H1 (cell line): ENCODE results near the gene THAP9. TPM values are rescaled to one million over a fixed set of nuclear protein-coding genes. Genes with fewer than 3 reads are reported as not detected.
A peak's percentile ranks its signal among the peaks of the same experiment; 100 is the strongest.

Experiments used
- CTCF ChIA-PET: fragments of 300-600 bp; sonication (Branson Sonifier 250); formaldehyde crosslinking; loops from one replicate; lab custom pipeline; 2021; ENCODE audit not compliant: partially characterized antibody; lab: Charles Lee
- POLR2A ChIA-PET: fragments of 300-600 bp; sonication (Branson Sonifier 250); formaldehyde crosslinking; loops from one replicate; lab custom pipeline; 2021; ENCODE audit warnings: inconsistent platforms; ENCODE audit not compliant: partially characterized antibody; lab: Charles Lee
- DNase-seq, 2 experiments: peaks; one replicate each; pipeline versions ENCODE4 v3.0.0 to v3.0.0-alpha.2; 2010 to 2022; ENCODE audit warnings: low spot score in 2 of 2, low read depth in 1 of 2, mixed read lengths in 1 of 2
- FAIRE-seq: peaks from 2 replicates; lab custom pipeline; 2011; peaks lifted over from hg19 to GRCh38; lab: Jason Lieb, UNC
- H2AFZ ChIP-seq: 2 replicates; pipeline ENCODE4 v1.8.1; 2012; ENCODE audit warnings: low read length, inconsistent platforms
- H2AK5ac ChIP-seq: 2 replicates; pipeline ENCODE4 v1.6.1; 2013; ENCODE audit warnings: low read depth, low read length
- H2BK120ac ChIP-seq: replicated peaks from 2 replicates; pipeline ENCODE3; 2013; ENCODE audit warnings: low read depth, low read length, inconsistent platforms
- H2BK12ac ChIP-seq: 2 replicates; pipeline ENCODE4 v1.6.1; 2013; ENCODE audit warnings: low read depth, low read length
- H2BK15ac ChIP-seq: 2 replicates; pipeline ENCODE4 v1.6.1; 2013; ENCODE audit warnings: low read length
- H2BK20ac ChIP-seq: 2 replicates; pipeline ENCODE4 v1.6.1; 2013; ENCODE audit warnings: low read length
- H2BK5ac ChIP-seq: 2 replicates; pipeline ENCODE4 v1.6.1; 2013; ENCODE audit warnings: low read depth, low read length
- H3K14ac ChIP-seq: 2 replicates; pipeline ENCODE4 v1.6.1; 2013; ENCODE audit warnings: inconsistent platforms; ENCODE audit not compliant: insufficient read length
- H3K18ac ChIP-seq: 2 replicates; pipeline ENCODE4 v1.6.1; 2013; ENCODE audit warnings: low read length; ENCODE audit errors: extremely low read depth
- H3K23ac ChIP-seq: 2 replicates; pipeline ENCODE4 v1.6.1; 2013; ENCODE audit warnings: inconsistent platforms; ENCODE audit not compliant: insufficient read length
- H3K23me2 ChIP-seq: 2 replicates; pipeline ENCODE4 v1.6.1; 2013; ENCODE audit warnings: low read depth, low read length
- H3K27ac ChIP-seq: 2 replicates; pipeline ENCODE4 v1.6.1; 2011; ENCODE audit warnings: low read depth, low read length, inconsistent platforms
- H3K27me3 ChIP-seq, 4 experiments: replicated peaks in 1 of 4; 1 replicate in 1 of 4; 2 replicates in 3 of 4; pipeline versions ENCODE4 v1.6.1 to v1.8.1; 2011 to 2013; ENCODE audit warnings: low read length in 3 of 4, mild to moderate bottlenecking in 3 of 4, inconsistent platforms in 2 of 4, mixed read lengths in 2 of 4, moderate library complexity in 1 of 4; ENCODE audit not compliant: control insufficient read depth in 3 of 4, insufficient read depth in 3 of 4; ENCODE audit errors: extremely low read depth in 1 of 4
- H3K36me3 ChIP-seq, 4 experiments: 2 replicates each; pipeline versions ENCODE4 v1.6.1 to v1.8.1; 2011 to 2013; ENCODE audit warnings: mild to moderate bottlenecking in 4 of 4, low read length in 3 of 4, moderate library complexity in 2 of 4, control low read depth in 1 of 4, inconsistent platforms in 1 of 4; ENCODE audit not compliant: insufficient read depth in 4 of 4, control insufficient read depth in 2 of 4
- H3K4ac ChIP-seq: replicated peaks from 2 replicates; pipeline ENCODE3; 2013; ENCODE audit warnings: low read length, low read depth, mixed read lengths, inconsistent platforms; ENCODE audit not compliant: insufficient read length
- H3K4me1 ChIP-seq, 4 experiments: replicated peaks in 1 of 4; 1 replicate in 1 of 4; 2 replicates in 3 of 4; pipeline versions ENCODE4 v1.6.1 to v1.8.1; 2011 to 2013; ENCODE audit warnings: low read length in 3 of 4, inconsistent platforms in 2 of 4, mixed read lengths in 1 of 4; ENCODE audit not compliant: insufficient read depth in 4 of 4, control insufficient read depth in 3 of 4
- H3K4me2 ChIP-seq, 2 experiments: 2 replicates each; pipeline versions ENCODE4 v1.6.1 to v1.8.1; 2011 to 2013; ENCODE audit warnings: low read depth in 2 of 2, low read length in 2 of 2, control low read depth in 1 of 2, inconsistent platforms in 1 of 2, mild to moderate bottlenecking in 1 of 2; ENCODE audit not compliant: insufficient read depth in 1 of 2
- H3K4me3 ChIP-seq, 4 experiments: fragments of 200-600, 300-600 bp in 1 of 4; sonication (generic), shearing (Covaris generic), sonication (Bioruptor Twin) in 1 of 4; 2 replicates each; pipeline versions ENCODE4 v1.5.1 to v1.8.1; 2011 to 2016; ENCODE audit warnings: low read length in 4 of 4, low read depth in 3 of 4, control low read depth in 2 of 4, inconsistent platforms in 2 of 4, mild to moderate bottlenecking in 2 of 4, mixed read lengths in 1 of 4, moderate library complexity in 1 of 4; ENCODE audit not compliant: insufficient read depth in 2 of 4; ENCODE audit errors: extremely low read depth in 1 of 4
- H3K56ac ChIP-seq: replicated peaks from 2 replicates; pipeline ENCODE3; 2013; ENCODE audit warnings: low read depth, mild to moderate bottlenecking, mixed read lengths, low read length, inconsistent platforms; ENCODE audit not compliant: insufficient read length
- H3K79me1 ChIP-seq: 2 replicates; pipeline ENCODE4 v1.6.1; 2013; ENCODE audit warnings: low read depth, low read length, control low read depth
- H3K79me2 ChIP-seq, 2 experiments: 2 replicates each; pipeline versions ENCODE4 v1.6.1 to v1.8.1; 2012 to 2013; ENCODE audit warnings: low read length in 2 of 2, mild to moderate bottlenecking in 2 of 2, inconsistent platforms in 1 of 2; ENCODE audit not compliant: insufficient read depth in 2 of 2, control insufficient read depth in 1 of 2
- H3K9ac ChIP-seq, 4 experiments: replicated peaks in 1 of 4; 1 replicate in 1 of 4; 2 replicates in 3 of 4; pipeline versions ENCODE4 v1.6.1 to v1.8.1; 2011 to 2013; ENCODE audit warnings: low read depth in 3 of 4, low read length in 3 of 4, control low read depth in 2 of 4, mild to moderate bottlenecking in 2 of 4, moderate library complexity in 2 of 4, inconsistent platforms in 1 of 4; ENCODE audit errors: extremely low read depth in 1 of 4
- H3K9me3 ChIP-seq, 2 experiments: 2 replicates each; pipeline versions ENCODE4 v1.6.1 to v1.8.1; 2012 to 2013; ENCODE audit warnings: mild to moderate bottlenecking in 2 of 2, moderate library complexity in 2 of 2, control low read depth in 1 of 2, inconsistent platforms in 1 of 2, low read depth in 1 of 2, low read length in 1 of 2, mixed read lengths in 1 of 2; ENCODE audit not compliant: insufficient read depth in 2 of 2
- H4K20me1 ChIP-seq, 2 experiments: replicated peaks in 1 of 2; 2 replicates each; pipeline versions ENCODE3 to v1.8.1; 2011 to 2013; ENCODE audit warnings: inconsistent platforms in 2 of 2, low read length in 2 of 2, mild to moderate bottlenecking in 1 of 2; ENCODE audit not compliant: insufficient read depth in 2 of 2, control insufficient read depth in 1 of 2
- H4K5ac ChIP-seq: 2 replicates; pipeline ENCODE4 v1.6.1; 2013; ENCODE audit warnings: low read length, low read depth, mixed read lengths, inconsistent platforms; ENCODE audit not compliant: insufficient read length
- H4K8ac ChIP-seq: 2 replicates; pipeline ENCODE4 v1.8.0; 2013; ENCODE audit warnings: mild to moderate bottlenecking, moderate library complexity, low read length, inconsistent platforms; ENCODE audit not compliant: insufficient read depth; ENCODE audit errors: extremely low read depth
- H4K91ac ChIP-seq: replicated peaks from 2 replicates; pipeline ENCODE3; 2013; ENCODE audit warnings: low read length, mixed read lengths, inconsistent platforms; ENCODE audit not compliant: insufficient read length
- NRF1 ChIP-seq: IDR thresholded peaks from 2 replicates; pipeline ENCODE4 v1.6.1; 2011; ENCODE audit warnings: mild to moderate bottlenecking, low read depth, low read length, improper control_type of control experiment
- RAD21 ChIP-seq, 2 experiments: IDR thresholded peaks in 1 of 2; conservative IDR thresholded peaks in 1 of 2; 2 replicates each; pipeline ENCODE4 v1.6.1; 2011; ENCODE audit warnings: low read depth in 2 of 2, low read length in 2 of 2, improper control_type of control experiment in 1 of 2, inconsistent platforms in 1 of 2, mild to moderate bottlenecking in 1 of 2, moderate library complexity in 1 of 2
- TAF1 ChIP-seq: IDR thresholded peaks from 2 replicates; pipeline ENCODE4 v1.6.1; 2011; ENCODE audit warnings: mild to moderate bottlenecking, low read depth, low read length
- WGBS, 2 experiments: shearing (Covaris generic) in 1 of 2; methylation state at CpG; one replicate each; pipeline versions ENCODE4 v1.1.6 to v1.1.7; 2013 to 2015; ENCODE audit warnings: low lambda C conversion rate in 2 of 2, mixed read lengths in 2 of 2, inconsistent platforms in 1 of 2, low coverage in 1 of 2, missing lambda C conversion rate in 1 of 2; ENCODE audit not compliant: insufficient replicate concordance in 2 of 2, insufficient coverage in 1 of 2, insufficient read length in 1 of 2; ENCODE audit errors: extremely low coverage in 1 of 2, missing lambda C conversion rate in 1 of 2; 5-methylcytosine and 5-hydroxymethylcytosine counted together
- long read RNA-seq, 2 experiments: library from RNA in 1 of 2; library from capped mRNA in 1 of 2; stranded (forward); transcript quantifications; one replicate each; pipeline ENCODE4 v2.0.0, GENCODE V29; 2021; ENCODE audit warnings: inconsistent platforms in 1 of 2
- polyA minus RNA-seq, 3 experiments: library from RNA; depleted of rRNA, polyadenylated mRNA; stranded (reverse); fragments of >200 nt; gene quantifications; 1 replicate in 2 of 3; 2 replicates in 1 of 3; pipeline ENCODE4 v1.2.3, GENCODE V29; 2011
- polyA plus RNA-seq, 7 experiments: library from polyadenylated mRNA; depleted of rRNA in 3 of 7; stranded (reverse) in 5 of 7; unstranded in 2 of 7; fragments of >200 nt in 5 of 7; fragments of 200-250 nt in 2 of 7; gene quantifications; 1 replicate in 5 of 7; 2 replicates in 1 of 7; 4 replicates in 1 of 7; pipeline versions ENCODE4 v1.2.1 to v1.2.3, GENCODE V29; 2011 to 2013; ENCODE audit warnings: missing spikeins in 2 of 7, mixed read lengths in 2 of 7
- total RNA-seq: library from RNA; stranded (reverse); fragmentation: NEBNext Ultra II Directional; extraction: Animal tissue kit (Norgen Biotek cat#: 25700); gene quantifications from 2 replicates; pipeline ENCODE4 v1.2.1, GENCODE V29; 2021

The THAP9 gene, protein sequence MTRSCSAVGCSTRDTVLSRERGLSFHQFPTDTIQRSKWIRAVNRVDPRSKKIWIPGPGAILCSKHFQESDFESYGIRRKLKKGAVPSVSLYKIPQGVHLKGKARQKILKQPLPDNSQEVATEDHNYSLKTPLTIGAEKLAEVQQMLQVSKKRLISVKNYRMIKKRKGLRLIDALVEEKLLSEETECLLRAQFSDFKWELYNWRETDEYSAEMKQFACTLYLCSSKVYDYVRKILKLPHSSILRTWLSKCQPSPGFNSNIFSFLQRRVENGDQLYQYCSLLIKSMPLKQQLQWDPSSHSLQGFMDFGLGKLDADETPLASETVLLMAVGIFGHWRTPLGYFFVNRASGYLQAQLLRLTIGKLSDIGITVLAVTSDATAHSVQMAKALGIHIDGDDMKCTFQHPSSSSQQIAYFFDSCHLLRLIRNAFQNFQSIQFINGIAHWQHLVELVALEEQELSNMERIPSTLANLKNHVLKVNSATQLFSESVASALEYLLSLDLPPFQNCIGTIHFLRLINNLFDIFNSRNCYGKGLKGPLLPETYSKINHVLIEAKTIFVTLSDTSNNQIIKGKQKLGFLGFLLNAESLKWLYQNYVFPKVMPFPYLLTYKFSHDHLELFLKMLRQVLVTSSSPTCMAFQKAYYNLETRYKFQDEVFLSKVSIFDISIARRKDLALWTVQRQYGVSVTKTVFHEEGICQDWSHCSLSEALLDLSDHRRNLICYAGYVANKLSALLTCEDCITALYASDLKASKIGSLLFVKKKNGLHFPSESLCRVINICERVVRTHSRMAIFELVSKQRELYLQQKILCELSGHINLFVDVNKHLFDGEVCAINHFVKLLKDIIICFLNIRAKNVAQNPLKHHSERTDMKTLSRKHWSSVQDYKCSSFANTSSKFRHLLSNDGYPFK
- total RNA-seq, result 13.2 and 17.0 TPM in 2 replicates
- polyA plus RNA-seq (2011; rRNA removed), result 4.0 and 6.1 TPM in 2 replicates
- 10.5 TPM for polyA plus RNA-seq (2011; cell fraction: cytosol; rRNA removed)
- 11.2 TPM for polyA plus RNA-seq (2011; cell fraction: nucleus; rRNA removed)
- polyA plus RNA-seq (2012, experiment 1 of 2), result 6.5 to 11.1 TPM (median 8.3 TPM) in 4 replicates
- polyA plus RNA-seq (2012, experiment 2 of 2), result 0.97 TPM
- 8.6 TPM for polyA plus RNA-seq (2013, experiment 1 of 2)
- polyA plus RNA-seq (2013, experiment 2 of 2), result 7.4 TPM
- 15.7 and 22.5 TPM in 2 replicates for polyA minus RNA-seq (2011; rRNA and poly(A)+ RNA removed)
- 15.5 TPM for polyA minus RNA-seq (2011; cell fraction: cytosol; rRNA and poly(A)+ RNA removed)
- 33.3 TPM for polyA minus RNA-seq (2011; cell fraction: nucleus; rRNA and poly(A)+ RNA removed)
- long read RNA-seq, experiment 1, partial matches to known transcripts, result 0 of 9 reads
- long read RNA-seq, experiment 1, other reads (novel, unspliced or antisense), result 7 of 9 reads
- long read RNA-seq, experiment 2, transcript THAP9-201 (5 exons, 3,808 nt), result major isoform, 8 of 10 reads
- long read RNA-seq, experiment 2, partial matches to known transcripts, result 0 of 10 reads
- long read RNA-seq, experiment 2, other reads (novel, unspliced or antisense), result 2 of 10 reads

DNA sequence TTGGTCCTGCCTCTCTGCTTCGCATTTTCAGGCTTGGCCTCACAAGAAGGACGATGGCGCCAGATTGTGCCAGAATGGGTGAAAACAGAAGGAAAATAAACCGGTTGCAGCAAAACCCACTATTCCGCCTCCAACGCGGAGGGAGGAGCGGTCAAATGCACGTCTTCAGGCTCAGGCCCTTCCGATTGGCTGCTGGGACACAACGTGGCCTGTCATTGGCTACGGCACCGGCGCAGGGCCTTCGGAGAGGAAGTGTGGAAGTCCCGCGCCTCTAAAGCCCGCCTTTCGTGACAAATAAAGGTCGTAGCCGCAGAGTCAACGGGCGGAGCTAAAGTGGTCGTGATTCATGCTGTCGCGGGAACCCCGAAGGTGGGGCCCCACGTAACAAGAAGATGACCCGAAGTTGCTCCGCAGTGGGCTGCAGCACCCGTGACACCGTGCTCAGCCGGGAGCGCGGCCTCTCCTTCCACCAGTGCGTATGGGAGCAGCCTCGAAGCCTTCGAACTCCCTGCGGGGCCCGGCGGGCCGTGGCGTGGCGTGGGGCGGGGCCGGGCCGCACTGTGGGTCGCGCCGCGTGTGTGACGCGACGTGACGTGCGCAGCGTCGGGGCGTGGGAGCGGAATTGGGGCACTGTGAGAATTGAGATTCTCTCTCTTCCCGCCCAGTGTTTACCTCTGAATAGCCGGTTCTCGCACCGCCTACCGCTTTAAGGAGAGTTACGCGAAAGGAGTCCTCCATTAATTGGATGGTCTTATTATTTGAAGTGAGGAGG, at the start of gene THAP9:
TSS of gene THAP9 (plus strand) at position 325 of the 772 bp plus-strand sequence. CDS start at position 393, 68 bp downstream.
- Histone ChIP-seq H3K4me2 (peak within 1 kb of the TSS; percentile 75 to 84), H4K5ac (peak within 1 kb of the TSS; percentile 78), H3K4me3 (peak within 1 kb of the TSS; percentile 81 to 97 (median 89)), H3K14ac (peak within 1 kb of the TSS; percentile 89), H2BK15ac (0 out of 2 replicates have a peak within 1 kb of the TSS, but pooled peaks have one; percentile 88), H3K36me3 (peaks cover 0 to 45% (median 11%) of the 10 kb centered on the region in 4 experiments; a peak in 7 of 8 replicates), H2AFZ (peak within 1 kb of the TSS; percentile 70), H4K91ac (peak within 1 kb of the TSS; percentile 79), H3K23ac (no peak within 1 kb of the TSS), H3K27ac (peak within 1 kb of the TSS; percentile 89), H3K4me1 (peaks cover 0 to 2% (median 0%) of the 10 kb centered on the region in 4 experiments; a peak in 1 of 7 replicates), H3K18ac (peak within 1 kb of the TSS; percentile 55), H4K20me1 (peaks cover 3 to 8% of the 10 kb centered on the region in 2 experiments), H3K23me2 (peaks cover 10% of the 10 kb centered on the region), H3K27me3 (no peaks in the 10 kb centered on the region), H2BK120ac (peak within 1 kb of the TSS; percentile 94), H3K56ac (peak within 1 kb of the TSS; percentile 55), H2AK5ac (peak within 1 kb of the TSS; percentile 65; the same call in 1 of the 2 replicates), H3K9ac (peak within 1 kb of the TSS; percentile 73 to 99 (median 90)), H3K4ac (peak within 1 kb of the TSS; percentile 40), H3K79me1 (no peaks in the 10 kb centered on the region), H3K9me3 (no peaks in the 10 kb centered on the region), H3K79me2 (peaks cover 20 to 75% of the 10 kb centered on the region in 2 experiments), H4K8ac (peak within 1 kb of the TSS; percentile 97; the same call in 1 of the 2 replicates), H2BK5ac (peak within 1 kb of the TSS; percentile 78), H2BK12ac (peak within 1 kb of the TSS; percentile 88; the same call in 1 of the 2 replicates), H2BK20ac (no peak within 1 kb of the TSS)
- WGBS, 2 experiments, result 1% methylated on average over 44 of the region's 67 CpGs; no CpG with 5 or more reads in 1 of the 2 experiments
- ChIA-PET POLR2A (interaction anchor here (1.0 to 6.8 kb wide), 18 partner anchors 12 to 554 kb away, joined by 3 to 86 read pairs (median 5); partner anchors contain the start of genes COPS4, HELQ, LIN54 and SEC31A), CTCF (interaction anchor here (1.0 to 1.2 kb wide), 2 partner anchors 9 to 48 kb away, joined by 3 to 4 read pairs; no protein-coding TSS in a partner anchor)
- FAIRE-seq (peak; percentile 87), DNase-seq (peak; percentile 89 to 90)
- TF ChIP-seq TAF1 (peak; percentile 89), NRF1 (no peak), RAD21 (IDR thresholded peaks at IDR 0.05 in 1 of 2, conservative IDR thresholded peaks at IDR 0.05 in 1 of 2; ENCODE audit: low read depth in 2 of 2, low read length in 2 of 2) (no peak)
